Fibroblast of lung (primary cell): ENCODE data around the gene RUNX1.

Experiments used
- EZH2 ChIP-seq: IDR thresholded peaks from 2 replicates; pipeline ENCODE4 v1.5.1; 2012; ENCODE audit warnings: low read length, control low read depth, mild to moderate bottlenecking; ENCODE audit errors: missing control alignments
- TF ChIP-seq, protein P1 (sequence below), 2 donors: IDR thresholded peaks in 1 of 2; conservative IDR thresholded peaks in 1 of 2; 1 replicate in 1 of 2; 2 replicates in 1 of 2; pipeline ENCODE4 v1.5.1; 2011 to 2012; ENCODE audit warnings: low read length in 2 of 2, control low read depth in 1 of 2, inconsistent platforms in 1 of 2, low read depth in 1 of 2, mild to moderate bottlenecking in 1 of 2

DNA sequence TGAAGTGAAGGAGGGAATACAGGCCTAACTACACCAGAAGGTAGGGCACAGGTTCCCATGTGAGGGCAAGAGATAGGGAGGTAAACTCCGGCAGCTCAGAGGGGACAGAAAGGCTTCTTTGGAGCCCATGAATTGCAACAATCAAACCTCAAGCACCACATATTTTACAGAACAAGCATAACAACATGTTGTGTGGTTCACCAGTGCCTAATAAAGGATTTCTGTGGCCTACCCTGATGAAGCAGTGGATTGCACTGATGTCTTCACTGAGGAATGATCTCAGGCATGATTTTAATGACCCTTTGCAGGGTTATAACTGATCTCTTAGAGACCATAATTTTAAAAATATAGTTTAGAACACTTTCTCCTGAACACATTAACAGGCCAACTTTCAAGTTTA, 77.4 kb downstream of the RUNX1 start:
- TF ChIP-seq, protein P1, sequence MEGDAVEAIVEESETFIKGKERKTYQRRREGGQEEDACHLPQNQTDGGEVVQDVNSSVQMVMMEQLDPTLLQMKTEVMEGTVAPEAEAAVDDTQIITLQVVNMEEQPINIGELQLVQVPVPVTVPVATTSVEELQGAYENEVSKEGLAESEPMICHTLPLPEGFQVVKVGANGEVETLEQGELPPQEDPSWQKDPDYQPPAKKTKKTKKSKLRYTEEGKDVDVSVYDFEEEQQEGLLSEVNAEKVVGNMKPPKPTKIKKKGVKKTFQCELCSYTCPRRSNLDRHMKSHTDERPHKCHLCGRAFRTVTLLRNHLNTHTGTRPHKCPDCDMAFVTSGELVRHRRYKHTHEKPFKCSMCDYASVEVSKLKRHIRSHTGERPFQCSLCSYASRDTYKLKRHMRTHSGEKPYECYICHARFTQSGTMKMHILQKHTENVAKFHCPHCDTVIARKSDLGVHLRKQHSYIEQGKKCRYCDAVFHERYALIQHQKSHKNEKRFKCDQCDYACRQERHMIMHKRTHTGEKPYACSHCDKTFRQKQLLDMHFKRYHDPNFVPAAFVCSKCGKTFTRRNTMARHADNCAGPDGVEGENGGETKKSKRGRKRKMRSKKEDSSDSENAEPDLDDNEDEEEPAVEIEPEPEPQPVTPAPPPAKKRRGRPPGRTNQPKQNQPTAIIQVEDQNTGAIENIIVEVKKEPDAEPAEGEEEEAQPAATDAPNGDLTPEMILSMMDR (conservative IDR thresholded peaks at IDR 0.05 in 1 of 2, IDR thresholded peaks at IDR 0.05 in 1 of 2; ENCODE audit: low read depth in 1 of 2, low read length in 2 of 2): no peak
- no peak for TF ChIP-seq EZH2
